B cell (primary cell): ENCODE data around the gene HOXD9.

Experiments
- EZH2 ChIP-seq: IDR thresholded peaks from 2 replicates; pipeline ENCODE4 v1.6.1; 2012; ENCODE audit warnings: borderline replicate concordance, low read depth, mild to moderate bottlenecking, moderate library complexity, low read length; ENCODE audit not compliant: insufficient read depth, poor library complexity, severe bottlenecking
- TF ChIP-seq, protein P1 (sequence below): fragments of 200-600 bp; IDR thresholded peaks from one replicate; pipeline ENCODE4 v1.8.0; 2022; ENCODE audit warnings: antibody characterized with exemption, mild to moderate bottlenecking

GRCh38 chr2:176098366-176099158 lies 24.0 kb upstream of the HOXD9 start:
- TF ChIP-seq, protein P1, sequence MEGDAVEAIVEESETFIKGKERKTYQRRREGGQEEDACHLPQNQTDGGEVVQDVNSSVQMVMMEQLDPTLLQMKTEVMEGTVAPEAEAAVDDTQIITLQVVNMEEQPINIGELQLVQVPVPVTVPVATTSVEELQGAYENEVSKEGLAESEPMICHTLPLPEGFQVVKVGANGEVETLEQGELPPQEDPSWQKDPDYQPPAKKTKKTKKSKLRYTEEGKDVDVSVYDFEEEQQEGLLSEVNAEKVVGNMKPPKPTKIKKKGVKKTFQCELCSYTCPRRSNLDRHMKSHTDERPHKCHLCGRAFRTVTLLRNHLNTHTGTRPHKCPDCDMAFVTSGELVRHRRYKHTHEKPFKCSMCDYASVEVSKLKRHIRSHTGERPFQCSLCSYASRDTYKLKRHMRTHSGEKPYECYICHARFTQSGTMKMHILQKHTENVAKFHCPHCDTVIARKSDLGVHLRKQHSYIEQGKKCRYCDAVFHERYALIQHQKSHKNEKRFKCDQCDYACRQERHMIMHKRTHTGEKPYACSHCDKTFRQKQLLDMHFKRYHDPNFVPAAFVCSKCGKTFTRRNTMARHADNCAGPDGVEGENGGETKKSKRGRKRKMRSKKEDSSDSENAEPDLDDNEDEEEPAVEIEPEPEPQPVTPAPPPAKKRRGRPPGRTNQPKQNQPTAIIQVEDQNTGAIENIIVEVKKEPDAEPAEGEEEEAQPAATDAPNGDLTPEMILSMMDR = no peak
- no peak for TF ChIP-seq EZH2
